Heart left ventricle (tissue), 13 donors: ENCODE measurements around the gene DUSP22.

Experiments used
- POLR2A ChIP-seq, 2 donors: fragments of 450-650 bp; IDR thresholded peaks; one replicate each; pipeline ENCODE4 v1.6.1; 2017; ENCODE audit warnings: antibody characterized with exemption in 2 of 2, mild to moderate bottlenecking in 2 of 2, moderate library complexity in 2 of 2
- TF ChIP-seq, protein P1 (sequence below), 12 donors: fragments of 200-600 bp; sonication (generic) in 4 of 12; IDR thresholded peaks; one replicate each; pipeline versions ENCODE4 v1.5.0 to v1.8.0; 2018 to 2022; ENCODE audit warnings: antibody characterized with exemption in 12 of 12, mild to moderate bottlenecking in 5 of 12
- donor health status: ischemic (EF 13 %, LVEDD 7.1; RV severe dilation, severe dysfunction).
- donor health status: DM: no; HTN: yes; CAD: no.
- donor health status: DM: no; HTN: no; CAD: no.
- donor health status: ischemic (EF 25% LVEDD 6.9; RV normal size, moderate dysfunction).
- donor health status: ischemic (EF 25% LVEDD 5.7; RV mildly dilated, moderate dysfunction).
- donor health status: ischemic (EF 35%, LVEDD 5.7; RV mildly dilated, moderate dysfunction).
- donor health status: nonischemic (EF 11% LVEDD 7.7; RV severe dilation, severe dysfunction).
- donor health status: DM: yes; HTN: yes; CAD: no.
- donor health status: PGD.
- donor health status: ischemic (EF 29% LVEDD 5.4; RV normal size, mild dysfunction).
- donor health status: nonischemic (EF 23%, LVEDD 6.1; RV moderate dilation, normal function).

DNA sequence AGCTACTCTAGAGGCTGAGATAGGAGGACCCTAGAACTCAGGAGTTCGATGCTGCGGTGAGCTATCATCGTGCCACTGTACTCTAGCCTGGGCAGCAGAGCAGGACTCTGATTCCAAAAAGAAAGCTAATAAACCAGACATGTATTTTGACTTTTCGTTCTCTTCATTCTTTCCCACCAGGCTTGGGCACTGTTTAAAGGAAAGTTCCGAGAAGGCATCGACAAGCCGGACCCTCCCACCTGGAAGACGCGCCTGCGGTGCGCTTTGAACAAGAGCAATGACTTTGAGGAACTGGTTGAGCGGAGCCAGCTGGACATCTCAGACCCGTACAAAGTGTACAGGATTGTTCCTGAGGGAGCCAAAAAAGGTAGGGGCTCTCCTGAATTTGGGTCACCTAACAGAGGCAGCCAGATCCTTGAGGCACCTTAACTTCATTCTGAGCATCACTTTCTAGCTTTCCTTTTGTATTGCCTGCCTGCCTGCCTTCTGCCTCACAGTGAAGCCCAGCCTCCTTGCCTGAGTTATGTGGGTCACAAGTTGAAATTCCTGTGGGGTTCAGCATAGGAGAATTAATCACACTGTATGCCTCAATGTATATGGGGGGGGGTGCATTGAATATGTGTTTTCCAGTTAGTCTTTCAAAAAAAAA is 102.5 kb downstream of the DUSP22 start:
- no peak for TF ChIP-seq POLR2A (IDR thresholded peaks at IDR 0.05)
- TF ChIP-seq, protein P1, sequence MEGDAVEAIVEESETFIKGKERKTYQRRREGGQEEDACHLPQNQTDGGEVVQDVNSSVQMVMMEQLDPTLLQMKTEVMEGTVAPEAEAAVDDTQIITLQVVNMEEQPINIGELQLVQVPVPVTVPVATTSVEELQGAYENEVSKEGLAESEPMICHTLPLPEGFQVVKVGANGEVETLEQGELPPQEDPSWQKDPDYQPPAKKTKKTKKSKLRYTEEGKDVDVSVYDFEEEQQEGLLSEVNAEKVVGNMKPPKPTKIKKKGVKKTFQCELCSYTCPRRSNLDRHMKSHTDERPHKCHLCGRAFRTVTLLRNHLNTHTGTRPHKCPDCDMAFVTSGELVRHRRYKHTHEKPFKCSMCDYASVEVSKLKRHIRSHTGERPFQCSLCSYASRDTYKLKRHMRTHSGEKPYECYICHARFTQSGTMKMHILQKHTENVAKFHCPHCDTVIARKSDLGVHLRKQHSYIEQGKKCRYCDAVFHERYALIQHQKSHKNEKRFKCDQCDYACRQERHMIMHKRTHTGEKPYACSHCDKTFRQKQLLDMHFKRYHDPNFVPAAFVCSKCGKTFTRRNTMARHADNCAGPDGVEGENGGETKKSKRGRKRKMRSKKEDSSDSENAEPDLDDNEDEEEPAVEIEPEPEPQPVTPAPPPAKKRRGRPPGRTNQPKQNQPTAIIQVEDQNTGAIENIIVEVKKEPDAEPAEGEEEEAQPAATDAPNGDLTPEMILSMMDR (IDR thresholded peaks at IDR 0.05) = no peak
